Calu3 (cell line): ENCODE measurements around the gene MYL6B. TPM values are rescaled to one million over a fixed set of nuclear protein-coding genes. Genes with fewer than 3 reads are reported as not detected.

ENCODE experiments used
- BruUV-seq: library from RNA; stranded (reverse); fragments of 400-500 nt; replicated peaks from 2 replicates; lab custom pipeline; 2021; lab: Mats Ljungman, UMichigan
- CTCF ChIA-PET: fragments of 300-600 bp; sonication (Branson Sonifier 250); formaldehyde crosslinking; loops from one replicate; lab custom pipeline; 2022; ENCODE audit warnings: antibody characterized with exemption; lab: Charles Lee
- DNase-seq: peaks from one replicate; pipeline ENCODE4 v3.0.0; 2022
- H3K27ac Mint-ChIP-seq: one replicate; pipeline ENCODE4 v1.8.0; 2022; ENCODE audit warnings: mixed read lengths; ENCODE audit not compliant: unreplicated experiment
- H3K27me3 Mint-ChIP-seq: one replicate; pipeline ENCODE4 v1.8.0; 2022; ENCODE audit warnings: mixed read lengths; ENCODE audit not compliant: unreplicated experiment
- H3K36me3 Mint-ChIP-seq: one replicate; pipeline ENCODE4 v1.8.0; 2022; ENCODE audit warnings: mild to moderate bottlenecking, moderate library complexity, mixed read lengths; ENCODE audit not compliant: insufficient read depth, unreplicated experiment
- H3K4me1 Mint-ChIP-seq: one replicate; pipeline ENCODE4 v1.8.0; 2022; ENCODE audit warnings: mild to moderate bottlenecking, low read depth, mixed read lengths; ENCODE audit not compliant: unreplicated experiment
- H3K4me3 Mint-ChIP-seq: one replicate; pipeline ENCODE4 v1.8.0; 2022; ENCODE audit warnings: mild to moderate bottlenecking, low read depth, moderate library complexity, mixed read lengths; ENCODE audit not compliant: unreplicated experiment
- H3K9me3 Mint-ChIP-seq: one replicate; pipeline ENCODE4 v1.8.0; 2022; ENCODE audit warnings: low read depth, mixed read lengths; ENCODE audit not compliant: unreplicated experiment
- intact Hi-C: fragments of 100-400 bp; cut with micrococcal nuclease; formaldehyde crosslinking; loops from one replicate; pipeline ENCODE4 v1.10.0; 2022; ENCODE audit not compliant: unreplicated experiment
- total RNA-seq: library from RNA; stranded (reverse); gene quantifications from 2 replicates; pipeline ENCODE4 v1.2.3, GENCODE V29; 2022
- TF ChIP-seq, protein P1 (sequence below): fragments of 200-600 bp; IDR thresholded peaks from one replicate; pipeline ENCODE4 v1.8.0; 2022; ENCODE audit warnings: antibody characterized with exemption; ENCODE audit not compliant: unreplicated experiment

MYL6B gene
- total RNA-seq, 1 experiment from 2014 or later, result 53.7 TPM

GRCh38 chr12:56161690-56162351 is 9.4 kb downstream of the MYL6B start:
- peak overlapping the region; percentile 98 for H3K4me3 Mint-ChIP-seq
- BruUV-seq, result no TSS peak
- TF ChIP-seq, protein P1, sequence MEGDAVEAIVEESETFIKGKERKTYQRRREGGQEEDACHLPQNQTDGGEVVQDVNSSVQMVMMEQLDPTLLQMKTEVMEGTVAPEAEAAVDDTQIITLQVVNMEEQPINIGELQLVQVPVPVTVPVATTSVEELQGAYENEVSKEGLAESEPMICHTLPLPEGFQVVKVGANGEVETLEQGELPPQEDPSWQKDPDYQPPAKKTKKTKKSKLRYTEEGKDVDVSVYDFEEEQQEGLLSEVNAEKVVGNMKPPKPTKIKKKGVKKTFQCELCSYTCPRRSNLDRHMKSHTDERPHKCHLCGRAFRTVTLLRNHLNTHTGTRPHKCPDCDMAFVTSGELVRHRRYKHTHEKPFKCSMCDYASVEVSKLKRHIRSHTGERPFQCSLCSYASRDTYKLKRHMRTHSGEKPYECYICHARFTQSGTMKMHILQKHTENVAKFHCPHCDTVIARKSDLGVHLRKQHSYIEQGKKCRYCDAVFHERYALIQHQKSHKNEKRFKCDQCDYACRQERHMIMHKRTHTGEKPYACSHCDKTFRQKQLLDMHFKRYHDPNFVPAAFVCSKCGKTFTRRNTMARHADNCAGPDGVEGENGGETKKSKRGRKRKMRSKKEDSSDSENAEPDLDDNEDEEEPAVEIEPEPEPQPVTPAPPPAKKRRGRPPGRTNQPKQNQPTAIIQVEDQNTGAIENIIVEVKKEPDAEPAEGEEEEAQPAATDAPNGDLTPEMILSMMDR, result no peak
- H3K4me1 Mint-ChIP-seq, result peaks cover 32% of the 10 kb centered on the region
- intact Hi-C loops, result no loop called here
- H3K27me3 Mint-ChIP-seq, result no peaks in the 10 kb centered on the region
- no peak for DNase-seq
- peaks cover 96% of the 10 kb centered on the region for H3K36me3 Mint-ChIP-seq
- CTCF ChIA-PET, result interaction anchor here (0.7 kb wide), 1 partner anchor 38 kb away, joined by 3 read pairs; no protein-coding TSS in a partner anchor
- peak overlapping the region; percentile 100 for H3K27ac Mint-ChIP-seq
- no peaks in the 10 kb centered on the region for H3K9me3 Mint-ChIP-seq

- H3K9me3 Mint-ChIP-seq, result no peaks in the 10 kb centered on the region
- peaks cover 96% of the 10 kb centered on the region for H3K36me3 Mint-ChIP-seq
- TSS peak; percentile 51 for BruUV-seq
- peak overlapping the region; percentile 100 for H3K27ac Mint-ChIP-seq
- H3K27me3 Mint-ChIP-seq, result no peaks in the 10 kb centered on the region
- CTCF ChIA-PET, result interaction anchor here (0.6 to 1.0 kb wide), 6 partner anchors 25 to 211 kb away, joined by 3 to 5 read pairs (median 3); partner anchors contain the start of genes ESYT1 and IL23A
- intact Hi-C loops, result no loop called here
- TF ChIP-seq, protein P1, result no peak
- DNase-seq, result no peak
- no peak overlapping the region for H3K4me3 Mint-ChIP-seq
- H3K4me1 Mint-ChIP-seq, result peaks cover 32% of the 10 kb centered on the region
Measured at GRCh38 chr12:56162468-56163290, 10.3 kb downstream of the MYL6B start.

- CTCF ChIA-PET, result interaction anchor here (0.8 to 1.0 kb wide), 2 partner anchors 36 to 212 kb away, joined by 3 to 4 read pairs; partner anchors contain the start of gene ESYT1
Measured at GRCh38 chr12:56163533-56164344, 11.4 kb downstream of the MYL6B start.

More at GRCh38 chr12:56163533-56164344, 11.4 kb downstream of the MYL6B start:
- intact Hi-C loops, result no loop called here
- TF ChIP-seq, protein P1, result no peak
- peak overlapping the region; percentile 27 for H3K4me3 Mint-ChIP-seq
- BruUV-seq, result no TSS peak
- H3K9me3 Mint-ChIP-seq, result no peaks in the 10 kb centered on the region
- no peaks in the 10 kb centered on the region for H3K27me3 Mint-ChIP-seq
- no peak for DNase-seq
- peak overlapping the region; percentile 50 for H3K27ac Mint-ChIP-seq
- peaks cover 95% of the 10 kb centered on the region for H3K36me3 Mint-ChIP-seq
- H3K4me1 Mint-ChIP-seq, result peaks cover 29% of the 10 kb centered on the region
